Measurements from ENCODE around the gene HAGHL. TPM values are rescaled to one million over a fixed set of nuclear protein-coding genes. Genes with fewer than 3 reads are reported as not detected.

Gene HAGHL
- polyA plus RNA-seq, 1 donor (not counting 4 experiments of a cell fraction or from before 2014, with no cell fraction given) = 8.0 TPM

- DNase-seq (ENCODE audit: low read depth, low spot score) = no peak
- Histone ChIP-seq H3K4me3 (ENCODE audit: control insufficient read depth in 2 of 3, extremely low read depth in 1 of 3, insufficient read depth in 2 of 3, low read depth in 1 of 3, low read length in 3 of 3) (no peak overlapping the region), H3K4me1 (ENCODE audit: control insufficient read depth, extremely low read depth, insufficient read depth, low read length) (peaks cover 5% of the 10 kb centered on the region), H4K20me1 (ENCODE audit: control insufficient read depth, extremely low read depth, insufficient read depth, low read length) (peaks cover 2% of the 10 kb centered on the region), H2AFZ (ENCODE audit: control insufficient read depth, low read length) (no peak overlapping the region), H3K9me3 (ENCODE audit: control insufficient read depth, low read depth, low read length) (no peaks in the 10 kb centered on the region), H3K79me2 (ENCODE audit: control insufficient read depth, insufficient read depth, low read length) (no peaks in the 10 kb centered on the region), H3K9ac (ENCODE audit: control insufficient read depth, extremely low read depth, insufficient read depth, low read length) (no peak overlapping the region), H3K27me3 (ENCODE audit: control insufficient read depth, extremely low read depth, insufficient read depth, low read length) (peaks cover 69% of the 10 kb centered on the region), H3K36me3 (ENCODE audit: control insufficient read depth in 2 of 2, extremely low read depth in 1 of 2, insufficient read depth in 2 of 2, low read length in 2 of 2) (no peaks in the 10 kb centered on the region), H3K9me1 (ENCODE audit: control insufficient read depth, extremely low read depth, insufficient read depth, low read length) (no peaks in the 10 kb centered on the region), H3K27ac (ENCODE audit: control insufficient read depth, insufficient read depth, low read length) (no peak overlapping the region), H3K4me2 (ENCODE audit: control insufficient read depth, extremely low read depth, insufficient read depth, low read depth, low read length) (no peak overlapping the region)
- FAIRE-seq = no peak
- TF ChIP-seq EZH2 (IDR thresholded peaks at IDR 0.05; ENCODE audit: low read length) (no peak), CTCF (optimal IDR thresholded peaks at IDR 0.05 in 1 of 3, IDR thresholded peaks at IDR 0.05 in 1 of 3, conservative IDR thresholded peaks at IDR 0.05 in 1 of 3; ENCODE audit: extremely low read depth in 1 of 3, insufficient read depth in 2 of 3, low read length in 3 of 3) (no peak)
- dilution Hi-C loops (cut with MboI; ENCODE audit: extremely low pct_ligation_motif_present, low sequenced_read_pairs) = no loop called here
Measured at GRCh38 chr16:708959-709358, 17.9 kb upstream of the HAGHL start.

GRCh38 chr16:709566-710499, 17.1 kb upstream of the HAGHL start:
- Histone ChIP-seq H3K27me3 (ENCODE audit: control insufficient read depth, extremely low read depth, insufficient read depth, low read length) (peaks cover 60% of the 10 kb centered on the region), H3K9ac (ENCODE audit: control insufficient read depth, extremely low read depth, insufficient read depth, low read length) (no peak overlapping the region), H3K4me3 (ENCODE audit: control insufficient read depth in 2 of 3, extremely low read depth in 1 of 3, insufficient read depth in 2 of 3, low read depth in 1 of 3, low read length in 3 of 3) (no peak overlapping the region), H4K20me1 (ENCODE audit: control insufficient read depth, extremely low read depth, insufficient read depth, low read length) (peaks cover 2% of the 10 kb centered on the region), H3K4me1 (ENCODE audit: control insufficient read depth, extremely low read depth, insufficient read depth, low read length) (peaks cover 12% of the 10 kb centered on the region), H3K9me1 (ENCODE audit: control insufficient read depth, extremely low read depth, insufficient read depth, low read length) (no peaks in the 10 kb centered on the region), H3K27ac (ENCODE audit: control insufficient read depth, insufficient read depth, low read length) (no peak overlapping the region), H3K9me3 (ENCODE audit: control insufficient read depth, low read depth, low read length) (no peaks in the 10 kb centered on the region), H3K36me3 (ENCODE audit: control insufficient read depth in 2 of 2, extremely low read depth in 1 of 2, insufficient read depth in 2 of 2, low read length in 2 of 2) (no peaks in the 10 kb centered on the region), H2AFZ (ENCODE audit: control insufficient read depth, low read length) (no peak overlapping the region), H3K79me2 (ENCODE audit: control insufficient read depth, insufficient read depth, low read length) (no peaks in the 10 kb centered on the region), H3K4me2 (ENCODE audit: control insufficient read depth, extremely low read depth, insufficient read depth, low read depth, low read length) (no peak overlapping the region)
- no peak for DNase-seq (ENCODE audit: low read depth, low spot score)
- TF ChIP-seq EZH2 (IDR thresholded peaks at IDR 0.05; ENCODE audit: low read length) (no peak), CTCF (optimal IDR thresholded peaks at IDR 0.05 in 1 of 3, IDR thresholded peaks at IDR 0.05 in 1 of 3, conservative IDR thresholded peaks at IDR 0.05 in 1 of 3; ENCODE audit: extremely low read depth in 1 of 3, insufficient read depth in 2 of 3, low read length in 3 of 3) (no peak)
- FAIRE-seq = no peak
- dilution Hi-C loops (cut with MboI; ENCODE audit: extremely low pct_ligation_motif_present, low sequenced_read_pairs) = no loop called here

Measured in keratinocyte (primary cell).